Lower leg skin (tissue), 4 donors: ENCODE results near the gene CHD3. TPM values are rescaled to one million over a fixed set of nuclear protein-coding genes. Genes with fewer than 3 reads are reported as not detected.

Source experiments
- DNase-seq, 2 donors: peaks; one replicate each; pipeline ENCODE4 v3.0.0-alpha.2; 2019; ENCODE audit warnings: low spot score in 2 of 2
- H3K4me3 ChIP-seq: fragments of 200-600 bp; sonication (generic); 2 replicates; pipeline ENCODE4 v1.5.1; 2017; ENCODE audit warnings: mild to moderate bottlenecking, low read depth; ENCODE audit not compliant: poor library complexity, severe bottlenecking
- POLR2A ChIP-seq, 2 donors: fragments of 450-650 bp; IDR thresholded peaks; one replicate each; pipeline ENCODE4 v1.6.1; 2016 to 2017; ENCODE audit warnings: antibody characterized with exemption in 2 of 2, mild to moderate bottlenecking in 1 of 2, moderate library complexity in 1 of 2
- WGBS, 2 donors: methylation state at CpG; one replicate each; pipeline ENCODE4 v1.1.5; 2018; 5-methylcytosine and 5-hydroxymethylcytosine counted together
- intact Hi-C: fragments of 100-400 bp; cut with DNase I; formaldehyde crosslinking; loops from one replicate; pipeline ENCODE4 v1.15.0; 2023; ENCODE audit warnings: low total_unique reads
- total RNA-seq, 4 donors: library from RNA; depleted of rRNA; stranded (reverse); fragments of >200 nt; gene quantifications; one replicate each; pipeline ENCODE4 v1.1.0, GENCODE V29; 2016
- TF ChIP-seq, protein P1 (sequence below), 3 donors: fragments of 450-650 bp; IDR thresholded peaks; one replicate each; pipeline ENCODE4 v1.5.1; 2016; ENCODE audit warnings: antibody characterized with exemption in 3 of 3, mild to moderate bottlenecking in 3 of 3, moderate library complexity in 2 of 3

The CHD3 gene
- total RNA-seq, 4 donors from 2014 or later, result 36.8 to 71.1 (median 54.8) TPM

DNA sequence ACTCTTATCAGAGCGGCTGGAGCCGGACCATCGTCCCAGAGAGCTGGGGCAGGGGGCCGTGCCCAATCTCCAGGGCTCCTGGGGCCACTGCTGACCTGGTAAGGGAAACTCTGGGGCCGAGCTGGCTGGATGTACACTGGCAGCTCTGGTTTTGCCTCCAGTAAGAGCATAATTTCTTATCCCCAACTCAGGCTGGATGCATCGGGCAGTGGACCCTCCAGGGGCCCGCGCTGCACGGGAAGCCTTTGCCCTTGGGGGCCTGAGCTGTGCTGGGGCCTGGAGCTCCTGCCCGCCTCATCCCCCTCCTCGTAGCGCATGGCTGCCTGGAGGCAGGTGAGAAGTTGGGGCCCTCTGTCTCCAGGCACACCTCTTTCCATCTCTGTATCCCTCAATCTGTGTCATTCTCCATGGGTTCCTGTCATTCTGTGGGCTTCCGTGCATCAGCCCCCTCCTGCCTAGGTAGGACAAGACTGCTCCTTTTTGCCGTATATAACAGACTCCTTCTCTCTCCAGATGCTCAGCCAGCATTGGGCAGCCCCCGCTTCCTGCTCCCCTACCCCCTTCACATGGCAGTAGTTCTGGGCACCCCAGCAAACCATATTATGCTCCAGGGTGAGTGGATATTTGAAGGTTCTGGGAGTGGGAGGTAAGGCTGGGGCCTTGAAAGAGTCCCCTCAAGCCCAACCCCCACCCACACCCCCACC lies 43.1 kb upstream of the CHD3 start:
- intact Hi-C loops, result no loop called here
- no peak for TF ChIP-seq POLR2A (IDR thresholded peaks at IDR 0.05)
- TF ChIP-seq, protein P1, sequence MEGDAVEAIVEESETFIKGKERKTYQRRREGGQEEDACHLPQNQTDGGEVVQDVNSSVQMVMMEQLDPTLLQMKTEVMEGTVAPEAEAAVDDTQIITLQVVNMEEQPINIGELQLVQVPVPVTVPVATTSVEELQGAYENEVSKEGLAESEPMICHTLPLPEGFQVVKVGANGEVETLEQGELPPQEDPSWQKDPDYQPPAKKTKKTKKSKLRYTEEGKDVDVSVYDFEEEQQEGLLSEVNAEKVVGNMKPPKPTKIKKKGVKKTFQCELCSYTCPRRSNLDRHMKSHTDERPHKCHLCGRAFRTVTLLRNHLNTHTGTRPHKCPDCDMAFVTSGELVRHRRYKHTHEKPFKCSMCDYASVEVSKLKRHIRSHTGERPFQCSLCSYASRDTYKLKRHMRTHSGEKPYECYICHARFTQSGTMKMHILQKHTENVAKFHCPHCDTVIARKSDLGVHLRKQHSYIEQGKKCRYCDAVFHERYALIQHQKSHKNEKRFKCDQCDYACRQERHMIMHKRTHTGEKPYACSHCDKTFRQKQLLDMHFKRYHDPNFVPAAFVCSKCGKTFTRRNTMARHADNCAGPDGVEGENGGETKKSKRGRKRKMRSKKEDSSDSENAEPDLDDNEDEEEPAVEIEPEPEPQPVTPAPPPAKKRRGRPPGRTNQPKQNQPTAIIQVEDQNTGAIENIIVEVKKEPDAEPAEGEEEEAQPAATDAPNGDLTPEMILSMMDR (IDR thresholded peaks at IDR 0.05), result no peak
- no peak overlapping the region for H3K4me3 ChIP-seq
- WGBS, 2 donors, result 72 to 78% methylated on average over 14 to 15 of the region's 15 CpGs
- DNase-seq, result peak in 1 of 2 donors; percentile 17

DNA sequence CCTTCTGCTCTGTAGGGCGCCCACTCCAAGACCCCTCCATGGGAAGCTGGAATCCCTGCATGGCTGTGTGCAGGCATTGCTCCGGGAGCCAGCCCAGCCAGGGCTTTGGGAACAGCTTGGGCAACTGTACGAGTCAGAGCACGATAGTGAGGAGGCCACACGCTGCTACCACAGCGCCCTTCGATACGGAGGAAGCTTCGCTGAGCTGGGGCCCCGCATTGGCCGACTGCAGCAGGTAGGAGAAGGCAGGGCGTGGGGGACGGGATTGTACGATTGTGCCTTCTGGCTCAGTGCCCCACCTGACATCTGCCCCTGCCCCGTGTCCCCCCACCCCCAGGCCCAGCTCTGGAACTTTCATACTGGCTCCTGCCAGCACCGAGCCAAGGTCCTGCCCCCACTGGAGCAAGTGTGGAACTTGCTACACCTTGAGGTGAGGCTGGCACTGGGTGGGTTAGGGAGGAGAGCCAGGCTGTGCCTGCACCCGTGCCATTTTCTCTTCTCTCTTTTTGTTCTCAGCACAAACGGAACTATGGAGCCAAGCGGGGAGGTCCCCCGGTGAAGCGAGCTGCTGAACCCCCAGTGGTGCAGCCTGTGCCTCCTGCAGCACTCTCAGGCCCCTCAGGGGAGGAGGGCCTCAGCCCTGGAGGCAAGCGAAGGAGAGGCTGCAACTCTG lies 42.4 kb upstream of the CHD3 start:
- intact Hi-C loops, result no loop called here
- 80 to 90% methylated on average over 18 to 22 of the region's 22 CpGs for WGBS, 2 donors

DNA sequence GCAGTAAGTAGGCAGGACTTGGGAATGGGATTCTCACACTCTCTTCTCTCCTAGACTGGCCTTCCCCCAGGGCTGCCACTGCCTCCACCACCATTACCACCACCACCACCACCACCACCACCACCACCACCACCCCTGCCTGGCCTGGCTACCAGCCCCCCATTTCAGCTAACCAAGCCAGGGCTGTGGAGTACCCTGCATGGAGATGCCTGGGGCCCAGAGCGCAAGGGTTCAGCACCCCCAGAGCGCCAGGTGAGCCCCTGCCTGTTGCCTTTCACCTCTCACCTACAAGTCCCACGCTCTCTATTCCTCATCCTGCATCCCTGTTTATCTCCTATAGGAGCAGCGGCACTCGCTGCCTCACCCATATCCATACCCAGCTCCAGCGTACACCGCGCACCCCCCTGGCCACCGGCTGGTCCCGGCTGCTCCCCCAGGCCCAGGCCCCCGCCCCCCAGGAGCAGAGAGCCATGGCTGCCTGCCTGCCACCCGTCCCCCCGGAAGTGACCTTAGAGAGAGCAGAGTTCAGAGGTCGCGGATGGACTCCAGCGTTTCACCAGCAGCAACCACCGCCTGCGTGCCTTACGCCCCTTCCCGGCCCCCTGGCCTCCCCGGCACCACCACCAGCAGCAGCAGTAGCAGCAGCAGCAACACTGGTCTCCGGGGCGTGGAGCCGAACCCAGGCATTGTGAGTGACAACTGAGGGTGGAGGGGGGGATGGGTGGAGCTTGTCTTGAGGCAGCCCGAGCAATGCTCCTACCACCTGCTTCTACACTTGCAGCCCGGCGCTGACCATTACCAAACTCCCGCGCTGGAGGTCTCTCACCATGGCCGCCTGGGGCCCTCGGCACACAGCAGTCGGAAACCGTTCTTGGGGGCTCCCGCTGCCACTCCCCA lies 41.6 kb upstream of the CHD3 start:
- peak; percentile 13 to 80 for DNase-seq
- 88 to 90% methylated on average over 23 to 34 of the region's 34 CpGs for WGBS, 2 donors
- no peak overlapping the region for H3K4me3 ChIP-seq
- intact Hi-C loops, result no loop called here
- no peak for TF ChIP-seq POLR2A (IDR thresholded peaks at IDR 0.05)
- TF ChIP-seq, protein P1 (IDR thresholded peaks at IDR 0.05), result no peak

More for the DNA sequence above, 42.4 kb upstream of the CHD3 start:
- DNase-seq, result peak; percentile 12 to 82
- no peak for TF ChIP-seq POLR2A (IDR thresholded peaks at IDR 0.05)
- TF ChIP-seq, protein P1 (IDR thresholded peaks at IDR 0.05), result no peak
- H3K4me3 ChIP-seq, result no peak overlapping the region

DNA sequence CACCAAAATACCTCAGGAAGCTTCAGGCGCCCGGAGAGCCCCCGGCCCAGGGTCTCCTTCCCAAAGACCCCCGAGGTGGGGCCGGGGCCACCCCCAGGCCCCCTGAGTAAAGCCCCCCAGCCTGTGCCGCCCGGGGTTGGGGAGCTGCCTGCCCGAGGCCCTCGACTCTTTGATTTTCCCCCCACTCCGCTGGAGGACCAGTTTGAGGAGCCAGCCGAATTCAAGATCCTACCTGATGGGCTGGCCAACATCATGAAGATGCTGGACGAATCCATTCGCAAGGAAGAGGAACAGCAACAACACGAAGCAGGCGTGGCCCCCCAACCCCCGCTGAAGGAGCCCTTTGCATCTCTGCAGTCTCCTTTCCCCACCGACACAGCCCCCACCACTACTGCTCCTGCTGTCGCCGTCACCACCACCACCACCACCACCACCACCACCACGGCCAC lies 40.4 kb upstream of the CHD3 start:
- intact Hi-C loops, result no loop called here
- TF ChIP-seq, protein P1 (IDR thresholded peaks at IDR 0.05), result no peak
- no peak for TF ChIP-seq POLR2A (IDR thresholded peaks at IDR 0.05)
- 86 to 88% methylated on average over 16 to 18 of the region's 20 CpGs for WGBS, 2 donors
- no peak overlapping the region for H3K4me3 ChIP-seq
- DNase-seq, result no peak

DNA sequence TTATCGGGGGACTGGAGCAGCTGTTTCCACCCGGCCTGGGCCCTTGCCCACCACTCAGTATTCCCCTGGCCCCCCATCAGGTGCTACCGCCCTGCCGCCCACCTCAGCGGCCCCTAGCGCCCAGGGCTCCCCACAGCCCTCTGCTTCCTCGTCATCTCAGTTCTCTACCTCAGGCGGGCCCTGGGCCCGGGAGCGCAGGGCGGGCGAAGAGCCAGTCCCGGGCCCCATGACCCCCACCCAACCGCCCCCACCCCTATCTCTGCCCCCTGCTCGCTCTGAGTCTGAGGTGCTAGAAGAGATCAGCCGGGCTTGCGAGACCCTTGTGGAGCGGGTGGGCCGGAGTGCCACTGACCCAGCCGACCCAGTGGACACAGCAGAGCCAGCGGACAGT lies 39.9 kb upstream of the CHD3 start:
- TF ChIP-seq, protein P1 (IDR thresholded peaks at IDR 0.05), result no peak
- no peak for TF ChIP-seq POLR2A (IDR thresholded peaks at IDR 0.05)
- no peak overlapping the region for H3K4me3 ChIP-seq
- intact Hi-C loops, result no loop called here
- 91 to 94% methylated on average over 19 to 21 of the region's 21 CpGs for whole genome bisulfite sequencing, 2 donors
- no peak for DNase-seq
